Amniotic stem cell (primary cell): ENCODE results near the gene TRAPPC5.

Source experiments
- DNase-seq: peaks from one replicate; lab custom pipeline; 2025; lab: John Stamatoyannopoulos, UW

The TRAPPC5 gene

GRCh38 chr19:7676376-7676775, 4.3 kb upstream of the TRAPPC5 start:
- no peak for DNase-seq

- no peak for DNase-seq
These were observed 3.8 kb upstream of the TRAPPC5 start, which contains the start of gene MCEMP1 for GRCh38 chr19:7676854-7677253. MCEMP1 (plus strand) TSS chr19:7677090; CDS start chr19:7677121, 31 bp downstream.

GRCh38 chr19:7677669-7678311, 2.8 kb upstream of the TRAPPC5 start:
- DNase-seq: no peak

- DNase-seq: no peak
These were observed 1.5 kb upstream of the TRAPPC5 start for GRCh38 chr19:7678971-7679751.

GRCh38 chr19:7679771-7680605, 645 bp upstream of the TRAPPC5 start:
- DNase-seq: no peak

- peak; percentile 19 for DNase-seq
These were observed 924 bp downstream of the TRAPPC5 start for GRCh38 chr19:7681340-7682174.

GRCh38 chr19:7682175-7682855, 1.7 kb downstream of the TRAPPC5 start:
- DNase-seq: no peak

- no peak for DNase-seq
These were observed 5.2 kb downstream of the TRAPPC5 start for GRCh38 chr19:7685546-7686445.

- no peak for DNase-seq
These were observed 6.5 kb downstream of the TRAPPC5 start for GRCh38 chr19:7687177-7687576.

GRCh38 chr19:7689165-7689564, 8.5 kb downstream of the TRAPPC5 start:
- no peak for DNase-seq

GRCh38 chr19:7690779-7691258, 10.2 kb downstream of the TRAPPC5 start:
- DNase-seq: no peak

GRCh38 chr19:7691497-7691896, 10.9 kb downstream of the TRAPPC5 start:
- no peak for DNase-seq

- DNase-seq: no peak
These were observed 11.9 kb downstream of the TRAPPC5 start for GRCh38 chr19:7692417-7693088.

GRCh38 chr19:7694499-7694898, 13.9 kb downstream of the TRAPPC5 start:
- DNase-seq: no peak

GRCh38 chr19:7697721-7698287, 17.2 kb downstream of the TRAPPC5 start:
- DNase-seq: no peak

GRCh38 chr19:7698583-7698982, 17.9 kb downstream of the TRAPPC5 start:
- no peak for DNase-seq

GRCh38 chr19:7699003-7699402, 18.4 kb downstream of the TRAPPC5 start:
- no peak for DNase-seq

GRCh38 chr19:7699417-7700401, 19.1 kb downstream of the TRAPPC5 start:
- DNase-seq: no peak
